Measurements from ENCODE around the gene SPOCK1.

DNA sequence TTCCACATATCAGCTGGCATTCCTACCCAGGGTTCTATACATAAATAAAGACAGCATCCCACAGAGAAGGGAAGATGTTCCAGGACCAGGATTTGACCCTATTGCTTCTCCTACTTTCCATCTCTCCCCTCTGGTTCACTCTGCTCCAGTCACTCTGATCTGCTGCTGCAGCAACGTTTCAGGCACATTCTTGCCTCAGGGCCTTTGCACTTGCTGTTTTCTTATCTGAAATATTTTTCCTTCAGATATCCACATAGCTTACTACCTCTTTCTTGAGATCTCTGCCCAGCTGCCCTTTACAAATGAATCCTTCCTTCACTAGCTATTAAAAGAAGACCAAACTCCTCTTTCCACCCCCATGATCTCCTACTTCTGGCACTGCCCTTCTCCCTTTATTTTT, 204.5 kb downstream of the SPOCK1 start:
- TF ChIP-seq, protein P1, sequence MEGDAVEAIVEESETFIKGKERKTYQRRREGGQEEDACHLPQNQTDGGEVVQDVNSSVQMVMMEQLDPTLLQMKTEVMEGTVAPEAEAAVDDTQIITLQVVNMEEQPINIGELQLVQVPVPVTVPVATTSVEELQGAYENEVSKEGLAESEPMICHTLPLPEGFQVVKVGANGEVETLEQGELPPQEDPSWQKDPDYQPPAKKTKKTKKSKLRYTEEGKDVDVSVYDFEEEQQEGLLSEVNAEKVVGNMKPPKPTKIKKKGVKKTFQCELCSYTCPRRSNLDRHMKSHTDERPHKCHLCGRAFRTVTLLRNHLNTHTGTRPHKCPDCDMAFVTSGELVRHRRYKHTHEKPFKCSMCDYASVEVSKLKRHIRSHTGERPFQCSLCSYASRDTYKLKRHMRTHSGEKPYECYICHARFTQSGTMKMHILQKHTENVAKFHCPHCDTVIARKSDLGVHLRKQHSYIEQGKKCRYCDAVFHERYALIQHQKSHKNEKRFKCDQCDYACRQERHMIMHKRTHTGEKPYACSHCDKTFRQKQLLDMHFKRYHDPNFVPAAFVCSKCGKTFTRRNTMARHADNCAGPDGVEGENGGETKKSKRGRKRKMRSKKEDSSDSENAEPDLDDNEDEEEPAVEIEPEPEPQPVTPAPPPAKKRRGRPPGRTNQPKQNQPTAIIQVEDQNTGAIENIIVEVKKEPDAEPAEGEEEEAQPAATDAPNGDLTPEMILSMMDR (conservative IDR thresholded peaks at IDR 0.05; ENCODE audit: low read depth in 2 of 2), result no peak
- TF ChIP-seq, protein P2, sequence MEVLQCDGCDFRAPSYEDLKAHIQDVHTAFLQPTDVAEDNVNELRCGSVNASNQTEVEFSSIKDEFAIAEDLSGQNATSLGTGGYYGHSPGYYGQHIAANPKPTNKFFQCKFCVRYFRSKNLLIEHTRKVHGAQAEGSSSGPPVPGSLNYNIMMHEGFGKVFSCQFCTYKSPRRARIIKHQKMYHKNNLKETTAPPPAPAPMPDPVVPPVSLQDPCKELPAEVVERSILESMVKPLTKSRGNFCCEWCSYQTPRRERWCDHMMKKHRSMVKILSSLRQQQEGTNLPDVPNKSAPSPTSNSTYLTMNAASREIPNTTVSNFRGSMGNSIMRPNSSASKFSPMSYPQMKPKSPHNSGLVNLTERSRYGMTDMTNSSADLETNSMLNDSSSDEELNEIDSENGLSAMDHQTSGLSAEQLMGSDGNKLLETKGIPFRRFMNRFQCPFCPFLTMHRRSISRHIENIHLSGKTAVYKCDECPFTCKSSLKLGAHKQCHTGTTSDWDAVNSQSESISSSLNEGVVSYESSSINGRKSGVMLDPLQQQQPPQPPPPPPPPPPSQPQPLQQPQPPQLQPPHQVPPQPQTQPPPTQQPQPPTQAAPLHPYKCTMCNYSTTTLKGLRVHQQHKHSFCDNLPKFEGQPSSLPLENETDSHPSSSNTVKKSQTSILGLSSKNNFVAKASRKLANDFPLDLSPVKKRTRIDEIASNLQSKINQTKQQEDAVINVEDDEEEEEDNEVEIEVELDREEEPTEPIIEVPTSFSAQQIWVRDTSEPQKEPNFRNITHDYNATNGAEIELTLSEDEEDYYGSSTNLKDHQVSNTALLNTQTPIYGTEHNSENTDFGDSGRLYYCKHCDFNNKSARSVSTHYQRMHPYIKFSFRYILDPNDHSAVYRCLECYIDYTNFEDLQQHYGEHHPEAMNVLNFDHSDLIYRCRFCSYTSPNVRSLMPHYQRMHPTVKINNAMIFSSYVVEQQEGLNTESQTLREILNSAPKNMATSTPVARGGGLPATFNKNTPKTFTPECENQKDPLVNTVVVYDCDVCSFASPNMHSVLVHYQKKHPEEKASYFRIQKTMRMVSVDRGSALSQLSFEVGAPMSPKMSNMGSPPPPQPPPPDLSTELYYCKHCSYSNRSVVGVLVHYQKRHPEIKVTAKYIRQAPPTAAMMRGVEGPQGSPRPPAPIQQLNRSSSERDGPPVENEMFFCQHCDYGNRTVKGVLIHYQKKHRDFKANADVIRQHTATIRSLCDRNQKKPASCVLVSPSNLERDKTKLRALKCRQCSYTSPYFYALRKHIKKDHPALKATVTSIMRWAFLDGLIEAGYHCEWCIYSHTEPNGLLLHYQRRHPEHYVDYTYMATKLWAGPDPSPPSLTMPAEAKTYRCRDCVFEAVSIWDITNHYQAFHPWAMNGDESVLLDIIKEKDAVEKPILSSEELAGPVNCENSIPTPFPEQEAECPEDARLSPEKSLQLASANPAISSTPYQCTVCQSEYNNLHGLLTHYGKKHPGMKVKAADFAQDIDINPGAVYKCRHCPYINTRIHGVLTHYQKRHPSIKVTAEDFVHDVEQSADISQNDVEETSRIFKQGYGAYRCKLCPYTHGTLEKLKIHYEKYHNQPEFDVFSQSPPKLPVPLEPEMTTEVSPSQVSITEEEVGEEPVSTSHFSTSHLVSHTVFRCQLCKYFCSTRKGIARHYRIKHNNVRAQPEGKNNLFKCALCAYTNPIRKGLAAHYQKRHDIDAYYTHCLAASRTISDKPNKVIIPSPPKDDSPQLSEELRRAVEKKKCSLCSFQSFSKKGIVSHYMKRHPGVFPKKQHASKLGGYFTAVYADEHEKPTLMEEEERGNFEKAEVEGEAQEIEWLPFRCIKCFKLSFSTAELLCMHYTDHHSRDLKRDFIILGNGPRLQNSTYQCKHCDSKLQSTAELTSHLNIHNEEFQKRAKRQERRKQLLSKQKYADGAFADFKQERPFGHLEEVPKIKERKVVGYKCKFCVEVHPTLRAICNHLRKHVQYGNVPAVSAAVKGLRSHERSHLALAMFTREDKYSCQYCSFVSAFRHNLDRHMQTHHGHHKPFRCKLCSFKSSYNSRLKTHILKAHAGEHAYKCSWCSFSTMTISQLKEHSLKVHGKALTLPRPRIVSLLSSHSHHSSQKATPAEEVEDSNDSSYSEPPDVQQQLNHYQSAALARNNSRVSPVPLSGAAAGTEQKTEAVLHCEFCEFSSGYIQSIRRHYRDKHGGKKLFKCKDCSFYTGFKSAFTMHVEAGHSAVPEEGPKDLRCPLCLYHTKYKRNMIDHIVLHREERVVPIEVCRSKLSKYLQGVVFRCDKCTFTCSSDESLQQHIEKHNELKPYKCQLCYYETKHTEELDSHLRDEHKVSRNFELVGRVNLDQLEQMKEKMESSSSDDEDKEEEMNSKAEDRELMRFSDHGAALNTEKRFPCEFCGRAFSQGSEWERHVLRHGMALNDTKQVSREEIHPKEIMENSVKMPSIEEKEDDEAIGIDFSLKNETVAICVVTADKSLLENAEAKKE (CRISPR knock-in tag; IDR thresholded peaks at IDR 0.05), result no peak
- no peak for TF ChIP-seq EZH2phosphoT487 (IDR thresholded peaks at IDR 0.05; ENCODE audit: unreplicated experiment)

All from GM23338 (cell line).